IPS-18c (cell line): ENCODE results near the gene TEAD3.
"Not testable (repeated sequence)": the region's sequence is repeated elsewhere in the genome, so short reads cannot be mapped to it uniquely, and the experiment has no call there.

Source experiments
- H3K4me3 ChIP-seq: 2 replicates; pipeline ENCODE4 v1.7.0; 2013; ENCODE audit warnings: low read depth, mild to moderate bottlenecking, low read length, moderate library complexity; ENCODE audit not compliant: insufficient read depth
- H3K9me3 ChIP-seq: one replicate; pipeline ENCODE4 v1.6.1; 2013; ENCODE audit warnings: mild to moderate bottlenecking, low read length, moderate library complexity; ENCODE audit not compliant: control insufficient read depth, insufficient read depth

The TEAD3 gene

DNA sequence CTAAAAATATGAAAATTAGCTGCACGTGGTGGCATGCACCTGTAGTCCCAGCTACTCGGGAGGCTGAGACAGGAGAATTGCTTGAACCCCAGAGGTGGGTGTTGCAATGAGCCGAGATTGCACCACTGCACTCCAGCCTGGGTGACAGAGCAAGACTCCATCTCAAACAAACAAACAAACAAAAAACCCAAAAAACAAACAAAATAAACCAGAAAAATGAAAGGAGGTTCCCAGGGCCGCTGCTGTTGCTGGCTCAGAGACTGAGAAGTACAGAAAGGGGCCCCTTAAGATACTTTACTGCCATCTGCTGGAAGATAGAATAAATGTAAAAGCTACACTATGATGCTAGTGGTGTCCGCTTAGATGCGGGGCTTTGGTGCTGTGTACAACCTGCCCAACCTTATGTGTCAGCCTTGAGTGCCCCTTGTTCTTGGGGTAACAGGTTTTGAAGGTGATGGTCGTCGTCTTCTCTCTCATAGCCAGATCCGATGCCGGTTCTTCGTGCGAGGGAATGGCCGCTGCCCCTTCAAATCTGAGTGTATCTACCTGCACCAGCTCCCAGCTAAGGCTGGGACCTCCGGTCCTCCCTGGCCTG, 47.5 kb downstream of the TEAD3 start:
- H3K9me3 ChIP-seq, result no peaks in the 10 kb centered on the region
- H3K4me3 ChIP-seq, result no peak overlapping the region

GRCh38 chr6:35448191-35448590, 48.7 kb downstream of the TEAD3 start:
- Histone ChIP-seq H3K4me3 (no peak overlapping the region), H3K9me3 (no peaks in the 10 kb centered on the region)

DNA sequence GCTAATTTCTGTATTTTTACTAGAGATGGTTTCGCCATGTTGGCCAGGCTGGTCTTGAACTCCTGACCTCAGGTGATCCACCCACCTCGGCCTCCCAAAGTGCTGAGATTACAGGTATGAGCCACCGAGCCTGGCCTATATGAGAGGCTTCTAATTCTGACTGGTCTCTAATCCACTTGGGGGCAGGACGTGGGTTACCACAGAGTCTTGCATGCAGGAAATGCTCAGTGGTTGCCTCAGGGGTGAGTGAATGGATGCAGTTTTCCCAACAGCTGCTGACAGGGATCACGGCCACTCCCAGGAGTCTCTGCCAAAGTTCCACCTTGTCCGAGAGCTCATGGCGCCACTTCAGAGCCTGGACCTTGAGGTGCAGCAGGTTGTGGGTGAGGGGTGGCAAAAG, 51.2 kb downstream of the TEAD3 start:
- H3K4me3 ChIP-seq, result no peak overlapping the region
- H3K9me3 ChIP-seq, result peaks cover 2% of the 10 kb centered on the region

GRCh38 chr6:35443341-35444030, 53.4 kb downstream of the TEAD3 start:
- H3K4me3 ChIP-seq, result no peak overlapping the region
- peaks cover 2% of the 10 kb centered on the region for H3K9me3 ChIP-seq

DNA sequence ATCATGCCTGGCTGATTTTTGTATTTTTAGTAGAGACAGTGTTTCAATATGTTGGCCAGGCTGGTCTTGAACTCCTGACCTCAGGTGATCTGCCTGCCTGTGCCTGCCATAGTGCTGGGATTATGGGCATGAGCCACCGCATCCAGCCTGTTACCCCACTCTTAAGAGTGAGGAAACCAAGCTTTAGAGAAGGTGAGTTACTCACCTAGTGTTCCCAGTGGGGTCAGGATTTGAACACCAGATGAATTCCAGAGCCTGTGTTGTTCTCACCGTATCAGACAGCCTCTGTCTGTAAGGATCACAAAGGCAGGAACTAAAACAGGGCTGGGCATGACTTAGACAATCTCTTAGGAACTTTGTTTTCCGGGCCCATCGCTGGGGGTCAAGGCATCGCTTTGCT, 54.2 kb downstream of the TEAD3 start:
- H3K4me3 ChIP-seq, result no peak overlapping the region

GRCh38 chr6:35441642-35442041, 55.2 kb downstream of the TEAD3 start:
- H3K4me3 ChIP-seq, result no peak overlapping the region
- peaks cover 2% of the 10 kb centered on the region for H3K9me3 ChIP-seq

More for the DNA sequence above, 54.2 kb downstream of the TEAD3 start:
- peaks cover 2% of the 10 kb centered on the region for H3K9me3 ChIP-seq

- H3K4me3 ChIP-seq, result no peak overlapping the region
- H3K9me3 ChIP-seq, result peaks cover 2% of the 10 kb centered on the region
These were observed 55.7 kb downstream of the TEAD3 start for GRCh38 chr6:35441205-35441604.

DNA sequence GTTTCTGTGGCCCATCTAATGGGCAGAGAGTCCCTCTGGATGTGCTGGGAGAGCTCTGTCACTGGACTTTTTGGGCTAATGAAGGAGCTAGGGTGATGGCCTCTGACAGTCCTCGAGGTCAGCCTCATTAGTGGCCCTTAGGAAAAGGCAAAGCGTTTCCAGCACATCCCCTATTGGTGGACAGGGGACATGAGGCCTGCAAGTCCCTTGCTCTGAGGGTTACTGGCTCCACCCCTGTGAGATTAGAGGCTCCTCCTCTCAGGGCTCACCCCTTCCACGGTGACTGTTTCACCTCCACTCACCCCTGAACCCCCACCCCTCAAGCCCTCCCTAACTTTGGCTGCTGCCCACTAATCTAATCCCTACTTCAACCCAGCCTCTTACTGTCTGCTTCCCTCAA, 57.6 kb downstream of the TEAD3 start:
- no peak overlapping the region for H3K4me3 ChIP-seq
- peaks cover 2% of the 10 kb centered on the region for H3K9me3 ChIP-seq

DNA sequence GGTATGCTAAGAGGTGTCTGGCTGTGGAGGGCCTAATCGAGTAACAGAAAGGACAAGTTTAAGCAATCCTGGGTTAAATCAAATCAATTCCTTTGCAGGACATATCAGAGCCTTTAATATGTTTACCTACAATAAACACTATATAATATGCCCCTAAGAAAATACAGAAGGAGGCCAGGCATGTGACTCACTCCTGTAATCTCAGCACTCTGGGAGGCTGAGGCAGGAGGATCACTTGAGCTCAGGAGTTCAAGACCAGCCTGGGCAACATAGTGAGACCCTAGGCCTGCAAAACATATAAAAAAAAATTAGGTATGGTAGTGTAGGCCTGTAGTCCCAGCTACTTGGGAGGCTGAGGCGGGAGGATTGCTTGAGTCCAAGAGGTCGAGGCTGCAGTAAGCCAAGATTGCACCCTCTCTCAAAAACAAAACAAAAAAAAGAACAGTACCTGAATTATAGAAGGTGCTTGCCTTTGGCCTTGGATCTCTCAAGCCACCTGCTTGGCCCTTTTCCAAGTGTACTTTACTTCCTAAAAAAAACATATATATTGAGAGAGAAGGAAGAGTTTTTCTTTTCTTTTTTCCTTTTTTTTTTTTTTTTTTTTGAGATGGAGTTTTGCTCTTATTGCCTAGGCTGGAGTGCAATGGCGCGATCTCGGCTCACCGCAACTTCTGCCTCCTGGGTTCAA, 58.4 kb downstream of the TEAD3 start:
- H3K9me3 ChIP-seq, H3K4me3 ChIP-seq: not testable (repeated sequence)

- peaks cover 2% of the 10 kb centered on the region for H3K9me3 ChIP-seq
These were observed 60.6 kb downstream of the TEAD3 start for GRCh38 chr6:35436071-35436857.

DNA sequence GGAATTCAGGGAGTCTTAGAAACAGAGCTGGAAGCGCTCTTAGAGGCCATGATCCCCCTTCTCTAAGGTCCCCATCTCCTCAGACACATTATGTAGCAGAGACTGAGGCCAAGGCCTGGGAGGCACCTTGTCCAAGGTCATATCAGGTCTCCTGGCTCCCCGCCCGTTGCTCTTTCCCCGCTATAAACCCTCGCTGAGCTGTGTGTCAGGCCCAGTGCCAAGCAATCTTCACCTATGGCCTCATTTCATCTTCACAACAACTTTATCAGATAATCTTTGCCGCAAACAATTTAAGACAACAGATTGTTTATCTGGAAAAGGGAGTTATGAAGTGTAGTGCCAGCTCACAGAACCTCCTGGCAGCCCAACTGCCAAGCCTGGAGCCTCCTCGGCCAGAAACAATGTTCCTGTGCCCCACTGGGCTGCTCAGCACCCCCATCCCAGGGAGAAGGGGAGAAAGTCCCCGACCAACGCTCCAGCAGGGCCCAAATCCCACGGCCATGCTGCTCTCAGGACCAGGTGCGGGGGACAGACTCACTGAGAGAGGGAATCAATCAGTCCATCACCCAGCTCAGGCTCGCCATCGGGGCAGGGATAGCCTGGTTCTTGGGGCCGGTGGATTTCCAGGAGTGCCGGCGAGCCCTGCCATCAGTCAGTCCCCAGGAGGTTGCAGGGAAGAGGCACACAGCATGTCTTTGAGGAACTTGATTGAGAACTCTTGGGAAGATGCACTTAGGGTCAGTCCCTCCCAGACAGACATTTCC, 61.6 kb downstream of the TEAD3 start:
- Histone ChIP-seq H3K9me3 (peaks cover 2% of the 10 kb centered on the region), H3K4me3 (no peak overlapping the region)

More at GRCh38 chr6:35436071-35436857, 60.6 kb downstream of the TEAD3 start:
- H3K4me3 ChIP-seq, result no peak overlapping the region

GRCh38 chr6:35432702-35433101, 64.2 kb downstream of the TEAD3 start:
- H3K4me3 ChIP-seq, H3K9me3 ChIP-seq: not testable (repeated sequence)

DNA sequence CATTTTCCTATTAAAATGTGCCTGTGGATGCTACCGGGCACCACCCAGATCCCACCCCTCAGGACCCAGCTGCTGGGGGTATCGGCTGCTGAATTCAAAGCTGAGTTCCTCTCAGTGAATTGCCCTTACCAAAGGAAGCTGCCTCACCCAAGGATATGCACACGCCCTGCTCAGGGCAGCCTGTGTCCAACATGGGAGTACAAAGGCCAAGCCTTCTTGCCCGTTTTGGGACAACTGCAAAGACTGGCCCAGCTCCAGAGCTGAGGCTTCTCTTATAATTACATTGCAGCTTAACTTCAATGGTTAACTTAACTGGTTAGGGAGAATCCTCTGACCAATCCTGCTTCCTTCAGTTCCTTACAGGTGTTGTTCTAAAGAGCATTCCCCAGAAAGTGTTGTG, 64.6 kb downstream of the TEAD3 start:
- Histone ChIP-seq H3K4me3 (no peak overlapping the region), H3K9me3 (peaks cover 2% of the 10 kb centered on the region)

DNA sequence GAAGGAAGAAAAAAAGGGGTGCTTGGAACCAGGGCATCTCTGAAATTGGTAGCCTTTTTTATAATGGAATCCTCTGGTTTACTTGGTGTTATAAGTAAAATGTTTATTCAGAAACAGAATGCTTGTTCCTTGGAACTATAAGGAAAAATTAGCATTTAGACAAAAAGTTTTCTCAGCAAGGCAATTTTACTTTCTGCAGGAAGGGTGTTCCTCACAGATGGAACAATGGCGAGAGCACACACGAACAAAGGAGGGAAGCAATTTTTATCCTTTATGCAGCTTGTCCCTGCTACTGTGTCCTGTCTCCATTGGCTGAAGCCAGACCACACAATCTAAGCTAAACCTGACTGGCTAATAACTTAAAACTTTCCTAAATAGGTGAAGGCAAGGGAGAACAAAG, 67.4 kb downstream of the TEAD3 start:
- peaks cover 2% of the 10 kb centered on the region for H3K9me3 ChIP-seq
- no peak overlapping the region for H3K4me3 ChIP-seq

DNA sequence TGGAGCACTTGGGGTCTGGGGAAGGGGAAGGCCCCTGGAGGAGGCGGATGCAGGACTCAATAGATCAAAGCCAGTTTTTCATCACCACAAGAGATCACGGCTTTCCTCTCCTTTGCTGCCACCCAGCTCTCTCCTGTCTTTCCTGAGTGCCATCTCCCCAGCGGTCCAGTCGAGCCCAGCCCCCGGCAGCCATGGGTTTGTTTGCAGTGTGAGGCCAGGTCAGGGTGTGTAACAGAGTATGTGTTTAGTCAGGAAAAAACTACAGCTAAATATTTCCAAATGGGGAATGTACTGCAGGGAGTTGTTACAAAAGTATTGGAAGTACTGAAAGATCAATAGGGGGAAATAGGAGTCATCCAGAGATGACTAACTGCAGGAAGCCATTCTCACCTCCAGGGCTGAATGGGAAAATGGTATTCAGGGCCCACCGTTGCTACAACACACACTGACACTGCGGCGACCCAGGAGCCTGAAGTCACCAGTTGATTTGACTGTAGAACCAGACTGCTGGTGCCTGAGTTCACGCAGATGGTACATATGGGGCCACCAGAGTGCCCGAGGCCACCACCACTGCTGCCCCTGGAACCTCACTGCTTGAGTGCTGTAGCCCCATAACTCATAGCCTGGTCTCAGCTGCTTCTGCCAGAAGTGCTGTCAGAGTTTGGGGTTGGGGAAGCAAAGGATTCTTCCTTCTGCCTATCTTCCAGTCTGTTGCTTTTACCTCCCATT, 68.3 kb downstream of the TEAD3 start:
- peaks cover 2% of the 10 kb centered on the region for H3K9me3 ChIP-seq
- no peak overlapping the region; the same call in 1 of the 2 replicates for H3K4me3 ChIP-seq

- H3K4me3 ChIP-seq, result no peak overlapping the region
- peaks cover 2% of the 10 kb centered on the region for H3K9me3 ChIP-seq
These were observed 69.0 kb downstream of the TEAD3 start for GRCh38 chr6:35427851-35428321.
